ENCODE results near the gene ELL2.
"Not testable (repeated sequence)": the region's sequence is repeated elsewhere in the genome, so short reads cannot be mapped to it uniquely, and the experiment has no call there.

ELL2 gene

GRCh38 chr5:95927927-95928723, 33.5 kb downstream of the ELL2 start:
- no peak for DNase-seq

GRCh38 chr5:95927300-95927699, 34.4 kb downstream of the ELL2 start:
- DNase-seq: not testable (repeated sequence)

GRCh38 chr5:95925939-95926338, 35.7 kb downstream of the ELL2 start:
- no peak for DNase-seq

GRCh38 chr5:95925378-95925744, 36.3 kb downstream of the ELL2 start:
- no peak for DNase-seq

- no peak for DNase-seq
These were observed 36.8 kb downstream of the ELL2 start for GRCh38 chr5:95924720-95925377.

GRCh38 chr5:95923918-95924544, 37.6 kb downstream of the ELL2 start:
- DNase-seq: no peak

GRCh38 chr5:95922798-95923197, 38.9 kb downstream of the ELL2 start:
- DNase-seq: no peak

GRCh38 chr5:95921501-95921900, 40.1 kb downstream of the ELL2 start:
- DNase-seq: no peak

GRCh38 chr5:95920822-95921221, 40.8 kb downstream of the ELL2 start:
- DNase-seq: no peak

- DNase-seq: no peak
These were observed 42.0 kb downstream of the ELL2 start for GRCh38 chr5:95919658-95920057.

- no peak for DNase-seq
These were observed 43.1 kb downstream of the ELL2 start for GRCh38 chr5:95918421-95919006.

- no peak for DNase-seq
These were observed 44.4 kb downstream of the ELL2 start for GRCh38 chr5:95917207-95917606.

- DNase-seq: no peak
These were observed 45.0 kb downstream of the ELL2 start for GRCh38 chr5:95916687-95917085.

- DNase-seq: no peak
These were observed 45.5 kb downstream of the ELL2 start for GRCh38 chr5:95915999-95916686.

- no peak for DNase-seq
These were observed 48.0 kb downstream of the ELL2 start for GRCh38 chr5:95913663-95914062.

- DNase-seq: no peak
These were observed 49.6 kb downstream of the ELL2 start for GRCh38 chr5:95912029-95912428.

GRCh38 chr5:95910521-95910920, 51.1 kb downstream of the ELL2 start:
- no peak for DNase-seq

- DNase-seq: no peak
These were observed 51.9 kb downstream of the ELL2 start for GRCh38 chr5:95909738-95910137.

- no peak for DNase-seq
These were observed 52.9 kb downstream of the ELL2 start for GRCh38 chr5:95908799-95909198.

GRCh38 chr5:95907740-95908706, 53.6 kb downstream of the ELL2 start:
- no peak for DNase-seq

- no peak for DNase-seq
These were observed 54.5 kb downstream of the ELL2 start for GRCh38 chr5:95907067-95907705.
